ENCODE data around the gene RAE1. TPM values are rescaled to one million over a fixed set of nuclear protein-coding genes. Genes with fewer than 3 reads are reported as not detected.
A peak's percentile ranks its signal among the peaks of the same experiment; 100 is the strongest.
"Not testable (repeated sequence)": the region's sequence is repeated elsewhere in the genome, so short reads cannot be mapped to it uniquely, and the experiment has no call there.

Gene RAE1
- total and polyA plus RNA-seq, 2 donors (not counting 1 experiment from before 2014, with no cell fraction given): 27.2 to 39.4 TPM

DNA sequence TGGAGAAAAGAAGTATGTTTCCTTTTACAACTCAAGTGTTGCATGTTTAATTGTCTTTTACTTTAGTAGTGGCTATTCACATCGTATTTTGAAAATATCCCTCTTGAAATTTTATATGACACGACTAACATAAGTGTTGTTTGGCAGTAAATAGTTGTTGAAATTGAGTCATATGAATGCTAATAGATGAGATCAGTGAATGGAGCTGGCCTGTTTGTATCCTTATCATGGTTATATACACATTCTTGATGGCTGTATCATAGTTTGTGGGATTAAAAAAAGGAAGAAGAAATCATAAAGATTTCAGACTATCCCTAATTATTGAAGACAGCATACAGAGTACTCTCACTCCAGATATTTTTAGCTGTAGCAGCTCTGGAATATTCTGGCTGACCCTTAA, 8.2 kb upstream of the RAE1 start:
- Histone ChIP-seq H2AFZ (ENCODE audit: low read length) (no peak overlapping the region), H3K36me3 (ENCODE audit: control insufficient read depth, insufficient read depth, low read length) (no peaks in the 10 kb centered on the region), H3K27me3 (ENCODE audit: control insufficient read depth, insufficient read depth, low read length) (no peaks in the 10 kb centered on the region), H3K4me2 (ENCODE audit: extremely low read depth, insufficient read depth, low read length) (no peak overlapping the region), H4K20me1 (ENCODE audit: control insufficient read depth, extremely low read depth, insufficient read depth, low read length) (no peaks in the 10 kb centered on the region), H3K9ac (ENCODE audit: insufficient read depth, low read length) (no peak overlapping the region), H3K9me3 (ENCODE audit: control insufficient read depth, insufficient read depth, low read depth, low read length) (no peaks in the 10 kb centered on the region), H3K4me1 (ENCODE audit: control insufficient read depth, extremely low read depth, insufficient read depth, low read length) (no peaks in the 10 kb centered on the region), H3K79me2 (ENCODE audit: control insufficient read depth, insufficient read depth, low read length) (no peaks in the 10 kb centered on the region), H3K27ac (ENCODE audit: insufficient read depth, low read length) (no peak overlapping the region), H3K4me3 (replicated peaks in 1 of 4; ENCODE audit: control extremely low read depth in 1 of 4, insufficient read depth in 1 of 4, low read depth in 3 of 4, low read length in 4 of 4) (no peak overlapping the region)
- peak in 1 of 2 donors; percentile 38 for DNase-seq (ENCODE audit: low read depth in 2 of 2)
- no peak for TF ChIP-seq EZH2 (IDR thresholded peaks at IDR 0.05; ENCODE audit: low read length, missing control alignments)
- TF ChIP-seq, protein P1, sequence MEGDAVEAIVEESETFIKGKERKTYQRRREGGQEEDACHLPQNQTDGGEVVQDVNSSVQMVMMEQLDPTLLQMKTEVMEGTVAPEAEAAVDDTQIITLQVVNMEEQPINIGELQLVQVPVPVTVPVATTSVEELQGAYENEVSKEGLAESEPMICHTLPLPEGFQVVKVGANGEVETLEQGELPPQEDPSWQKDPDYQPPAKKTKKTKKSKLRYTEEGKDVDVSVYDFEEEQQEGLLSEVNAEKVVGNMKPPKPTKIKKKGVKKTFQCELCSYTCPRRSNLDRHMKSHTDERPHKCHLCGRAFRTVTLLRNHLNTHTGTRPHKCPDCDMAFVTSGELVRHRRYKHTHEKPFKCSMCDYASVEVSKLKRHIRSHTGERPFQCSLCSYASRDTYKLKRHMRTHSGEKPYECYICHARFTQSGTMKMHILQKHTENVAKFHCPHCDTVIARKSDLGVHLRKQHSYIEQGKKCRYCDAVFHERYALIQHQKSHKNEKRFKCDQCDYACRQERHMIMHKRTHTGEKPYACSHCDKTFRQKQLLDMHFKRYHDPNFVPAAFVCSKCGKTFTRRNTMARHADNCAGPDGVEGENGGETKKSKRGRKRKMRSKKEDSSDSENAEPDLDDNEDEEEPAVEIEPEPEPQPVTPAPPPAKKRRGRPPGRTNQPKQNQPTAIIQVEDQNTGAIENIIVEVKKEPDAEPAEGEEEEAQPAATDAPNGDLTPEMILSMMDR (conservative IDR thresholded peaks at IDR 0.05 in 1 of 2, IDR thresholded peaks at IDR 0.05 in 1 of 2; ENCODE audit: low read depth in 1 of 2, low read length in 2 of 2): no peak

DNA sequence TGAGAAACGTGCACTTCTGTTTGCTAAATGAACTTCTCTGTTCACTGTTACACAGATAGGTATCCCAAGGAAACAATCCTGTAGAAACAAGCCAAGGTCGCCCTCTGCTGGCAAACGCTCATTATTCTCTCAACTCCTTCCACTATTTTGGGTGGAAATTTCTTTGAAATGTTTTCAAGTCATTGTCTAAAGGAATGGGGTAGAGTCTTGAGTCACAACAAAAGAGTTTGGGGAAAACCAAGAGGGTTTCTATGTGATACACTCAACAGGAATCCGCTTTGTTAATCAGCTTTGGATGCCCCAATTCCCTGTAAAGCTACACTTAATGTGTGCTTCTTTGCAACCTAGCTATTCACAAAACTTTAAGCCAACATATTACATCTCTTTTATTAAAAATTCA, 4.6 kb upstream of the RAE1 start:
- no peaks in the 10 kb centered on the region for H3K27me3 ChIP-seq (ENCODE audit: control insufficient read depth, insufficient read depth, low read length)
- H3K79me2 ChIP-seq (ENCODE audit: control insufficient read depth, insufficient read depth, low read length): peaks cover 5% of the 10 kb centered on the region
- no peak for TF ChIP-seq EZH2 (IDR thresholded peaks at IDR 0.05; ENCODE audit: low read length, missing control alignments)
- TF ChIP-seq, protein P1 (conservative IDR thresholded peaks at IDR 0.05 in 1 of 2, IDR thresholded peaks at IDR 0.05 in 1 of 2; ENCODE audit: low read depth in 1 of 2, low read length in 2 of 2): peak; percentile 72 to 81
- no peak overlapping the region for H3K4me3 ChIP-seq (replicated peaks in 1 of 4; ENCODE audit: control extremely low read depth in 1 of 4, insufficient read depth in 1 of 4, low read depth in 3 of 4, low read length in 4 of 4)
- no peak overlapping the region for H3K4me2 ChIP-seq (ENCODE audit: extremely low read depth, insufficient read depth, low read length)
- H4K20me1 ChIP-seq (ENCODE audit: control insufficient read depth, extremely low read depth, insufficient read depth, low read length): no peaks in the 10 kb centered on the region
- DNase-seq (ENCODE audit: low read depth in 2 of 2): peak; percentile 67 to 69
- no peak overlapping the region for H3K9ac ChIP-seq (ENCODE audit: insufficient read depth, low read length)
- no peaks in the 10 kb centered on the region for H3K36me3 ChIP-seq (ENCODE audit: control insufficient read depth, insufficient read depth, low read length)
- H3K4me1 ChIP-seq (ENCODE audit: control insufficient read depth, extremely low read depth, insufficient read depth, low read length): no peaks in the 10 kb centered on the region
- H3K27ac ChIP-seq (ENCODE audit: insufficient read depth, low read length): no peak overlapping the region
- H2AFZ ChIP-seq (ENCODE audit: low read length): no peak overlapping the region
- no peaks in the 10 kb centered on the region for H3K9me3 ChIP-seq (ENCODE audit: control insufficient read depth, insufficient read depth, low read depth, low read length)

DNA sequence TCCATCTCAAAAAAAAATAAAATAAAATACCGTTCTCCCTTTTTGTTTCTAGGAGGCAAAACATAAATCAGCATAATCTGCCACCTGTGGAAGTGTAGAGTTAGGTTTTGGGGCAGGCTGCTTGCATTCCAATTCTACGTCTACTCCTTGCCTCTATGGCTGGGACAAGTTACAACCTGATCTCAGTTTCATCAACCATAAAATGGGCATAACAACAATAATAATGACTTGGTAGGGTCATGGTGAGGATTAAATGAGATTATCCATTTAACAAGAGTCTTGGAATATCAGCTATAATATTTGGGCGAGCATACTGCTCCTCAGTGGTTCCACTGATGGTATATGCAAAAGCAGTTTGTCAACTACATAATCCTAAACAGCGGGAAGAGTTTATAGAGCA, 3.7 kb upstream of the RAE1 start:
- H2AFZ ChIP-seq (ENCODE audit: low read length): no peak overlapping the region
- no peak overlapping the region for H3K4me2 ChIP-seq (ENCODE audit: extremely low read depth, insufficient read depth, low read length)
- peaks cover 3% of the 10 kb centered on the region for H3K4me1 ChIP-seq (ENCODE audit: control insufficient read depth, extremely low read depth, insufficient read depth, low read length)
- DNase-seq (ENCODE audit: low read depth in 2 of 2): no peak
- H3K9me3 ChIP-seq (ENCODE audit: control insufficient read depth, insufficient read depth, low read depth, low read length): no peaks in the 10 kb centered on the region
- TF ChIP-seq, protein P1 (conservative IDR thresholded peaks at IDR 0.05 in 1 of 2, IDR thresholded peaks at IDR 0.05 in 1 of 2; ENCODE audit: low read depth in 1 of 2, low read length in 2 of 2): no peak
- H3K4me3 ChIP-seq (replicated peaks in 1 of 4; ENCODE audit: control extremely low read depth in 1 of 4, insufficient read depth in 1 of 4, low read depth in 3 of 4, low read length in 4 of 4): no peak overlapping the region
- no peak overlapping the region for H3K27ac ChIP-seq (ENCODE audit: insufficient read depth, low read length)
- H3K9ac ChIP-seq (ENCODE audit: insufficient read depth, low read length): no peak overlapping the region
- no peaks in the 10 kb centered on the region for H4K20me1 ChIP-seq (ENCODE audit: control insufficient read depth, extremely low read depth, insufficient read depth, low read length)
- no peaks in the 10 kb centered on the region for H3K27me3 ChIP-seq (ENCODE audit: control insufficient read depth, insufficient read depth, low read length)
- H3K79me2 ChIP-seq (ENCODE audit: control insufficient read depth, insufficient read depth, low read length): peaks cover 14% of the 10 kb centered on the region
- H3K36me3 ChIP-seq (ENCODE audit: control insufficient read depth, insufficient read depth, low read length): no peaks in the 10 kb centered on the region

DNA sequence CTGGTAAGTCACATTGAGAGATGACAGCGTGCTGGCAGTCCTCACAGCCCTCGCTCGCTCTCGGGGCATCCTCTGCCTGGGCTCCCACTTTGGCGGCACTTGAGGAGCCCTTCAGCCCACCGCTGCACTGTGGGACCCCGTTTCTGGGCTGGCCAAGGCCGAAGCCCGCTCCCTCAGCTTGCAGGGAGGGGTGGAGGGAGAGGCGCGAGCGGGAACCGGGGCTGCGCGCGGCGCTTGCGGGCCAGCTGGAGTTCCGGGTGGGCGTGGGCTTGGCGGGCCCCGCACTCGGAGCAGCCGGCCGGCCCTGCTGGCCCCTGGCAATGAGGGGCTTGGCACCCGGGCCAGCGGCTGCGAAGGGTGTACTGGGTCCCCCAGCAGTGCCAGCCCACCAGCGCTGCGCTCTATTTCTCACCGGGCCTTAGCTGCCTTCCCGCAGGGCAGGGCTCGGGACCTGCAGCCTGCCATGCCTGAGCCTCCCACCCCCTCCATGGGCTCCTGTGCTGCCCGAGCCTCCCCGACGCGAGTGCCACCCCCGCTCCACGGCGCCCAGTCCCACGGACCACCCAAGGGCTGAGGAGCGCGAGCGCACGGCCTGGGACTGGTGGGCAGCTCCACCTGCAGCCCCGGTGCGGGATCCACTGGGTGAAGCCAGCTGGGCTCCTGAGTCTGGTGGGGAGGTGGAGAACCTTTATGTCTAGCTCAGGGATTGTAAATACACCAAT, 2.7 kb upstream of the RAE1 start:
- not testable (repeated sequence) for H4K20me1 ChIP-seq (ENCODE audit: control insufficient read depth, extremely low read depth, insufficient read depth, low read length); H3K9me3 ChIP-seq (ENCODE audit: control insufficient read depth, insufficient read depth, low read depth, low read length); H3K27me3 ChIP-seq (ENCODE audit: control insufficient read depth, insufficient read depth, low read length); DNase-seq (ENCODE audit: low read depth in 2 of 2); H3K4me3 ChIP-seq (replicated peaks in 1 of 4; ENCODE audit: control extremely low read depth in 1 of 4, insufficient read depth in 1 of 4, low read depth in 3 of 4, low read length in 4 of 4); H3K4me2 ChIP-seq (ENCODE audit: extremely low read depth, insufficient read depth, low read length); H3K4me1 ChIP-seq (ENCODE audit: control insufficient read depth, extremely low read depth, insufficient read depth, low read length); H2AFZ ChIP-seq (ENCODE audit: low read length); H3K36me3 ChIP-seq (ENCODE audit: control insufficient read depth, insufficient read depth, low read length); H3K9ac ChIP-seq (ENCODE audit: insufficient read depth, low read length); H3K27ac ChIP-seq (ENCODE audit: insufficient read depth, low read length)
- H3K79me2 ChIP-seq (ENCODE audit: control insufficient read depth, insufficient read depth, low read length): peaks cover 23% of the 10 kb centered on the region

All from fibroblast of lung (primary cell).